NT2/D1 (cell line): ENCODE data around the gene SCARF2.

Experiments used
- DNase-seq: peaks from one replicate; pipeline ENCODE4 v3.0.0-alpha.2; 2011; ENCODE audit warnings: low read depth, low spot score
- H3K27me3 ChIP-seq: 2 replicates; pipeline ENCODE4 v1.6.0; 2011; ENCODE audit warnings: mild to moderate bottlenecking; ENCODE audit not compliant: insufficient read length, insufficient read depth
- H3K36me3 ChIP-seq: 2 replicates; pipeline ENCODE4 v1.6.1; 2011; ENCODE audit warnings: mild to moderate bottlenecking, low read length, mixed read lengths; ENCODE audit not compliant: insufficient read depth, insufficient read length
- H3K4me1 ChIP-seq: 2 replicates; pipeline ENCODE4 v1.5.1; 2011; ENCODE audit not compliant: insufficient read depth, insufficient read length
- H3K4me3 ChIP-seq: 2 replicates; pipeline ENCODE4 v1.5.1; 2011; ENCODE audit warnings: low read depth; ENCODE audit not compliant: insufficient read length
- H3K9ac ChIP-seq: 2 replicates; pipeline ENCODE4 v1.6.0; 2011; ENCODE audit warnings: low read depth; ENCODE audit not compliant: insufficient read length
- H3K9me3 ChIP-seq: 2 replicates; pipeline ENCODE4 v1.5.1; 2011; ENCODE audit warnings: mild to moderate bottlenecking, low read length; ENCODE audit not compliant: insufficient read depth
- SUZ12 ChIP-seq: IDR thresholded peaks from 2 replicates; pipeline ENCODE4 v1.6.1; 2011; ENCODE audit not compliant: insufficient read length, insufficient read depth; ENCODE audit errors: extremely low read depth
- YY1 ChIP-seq: IDR thresholded peaks from 2 replicates; pipeline ENCODE4 v1.6.1; 2011; ENCODE audit not compliant: insufficient read length, insufficient read depth
- ZNF274 ChIP-seq: IDR thresholded peaks from 2 replicates; pipeline ENCODE4 v1.6.1; 2011; ENCODE audit warnings: mild to moderate bottlenecking, low read depth, low read length

SCARF2 gene

GRCh38 chr22:20441631-20442484, 4.2 kb upstream of the SCARF2 start:
- no peak overlapping the region for H3K4me3 ChIP-seq
- H3K27me3 ChIP-seq = peaks cover 14% of the 10 kb centered on the region
- no peak for TF ChIP-seq ZNF274
- no peak for TF ChIP-seq SUZ12
- TF ChIP-seq YY1 = no peak
- H3K9me3 ChIP-seq = no peaks in the 10 kb centered on the region
- H3K36me3 ChIP-seq = peaks cover 12% of the 10 kb centered on the region
- peak overlapping the region; percentile 42 for H3K9ac ChIP-seq
- peaks cover 11% of the 10 kb centered on the region for H3K4me1 ChIP-seq
- no peak for DNase-seq

- H3K27me3 ChIP-seq = peaks cover 16% of the 10 kb centered on the region
Observed at GRCh38 chr22:20440637-20441591, 3.3 kb upstream of the SCARF2 start.

GRCh38 chr22:20439928-20440575, 2.4 kb upstream of the SCARF2 start:
- Histone ChIP-seq H3K9me3 (no peaks in the 10 kb centered on the region), H3K36me3 (peaks cover 8% of the 10 kb centered on the region), H3K27me3 (peaks cover 16% of the 10 kb centered on the region), H3K4me3 (no peak overlapping the region), H3K9ac (no peak overlapping the region), H3K4me1 (peaks cover 16% of the 10 kb centered on the region)
- no peak for TF ChIP-seq SUZ12
- TF ChIP-seq ZNF274 = no peak
- no peak for TF ChIP-seq YY1
- no peak for DNase-seq

More at GRCh38 chr22:20440637-20441591, 3.3 kb upstream of the SCARF2 start:
- Histone ChIP-seq H3K9me3 (no peaks in the 10 kb centered on the region), H3K4me3 (no peak overlapping the region), H3K9ac (no peak overlapping the region), H3K36me3 (peaks cover 5% of the 10 kb centered on the region), H3K4me1 (peaks cover 11% of the 10 kb centered on the region)
- no peak for TF ChIP-seq ZNF274
- no peak for TF ChIP-seq SUZ12
- TF ChIP-seq YY1 = no peak
- DNase-seq = no peak

GRCh38 chr22:20439556-20439927, 1.9 kb upstream of the SCARF2 start:
- Histone ChIP-seq H3K4me3 (no peak overlapping the region), H3K27me3 (peaks cover 16% of the 10 kb centered on the region), H3K9me3 (no peaks in the 10 kb centered on the region), H3K9ac (no peak overlapping the region), H3K4me1 (peaks cover 16% of the 10 kb centered on the region), H3K36me3 (peaks cover 12% of the 10 kb centered on the region)
- TF ChIP-seq ZNF274 (no peak), SUZ12 (no peak), YY1 (no peak)
- no peak for DNase-seq

GRCh38 chr22:20438678-20439492, 1.3 kb upstream of the SCARF2 start:
- peak overlapping the region; percentile 68 for H3K4me3 ChIP-seq
- no peaks in the 10 kb centered on the region for H3K9me3 ChIP-seq
- DNase-seq = no peak
- peak overlapping the region; percentile 91 for H3K9ac ChIP-seq
- H3K27me3 ChIP-seq = peaks cover 16% of the 10 kb centered on the region
- TF ChIP-seq SUZ12 = no peak
- no peak for TF ChIP-seq YY1
- TF ChIP-seq ZNF274 = no peak
- H3K4me1 ChIP-seq = peaks cover 16% of the 10 kb centered on the region
- peaks cover 15% of the 10 kb centered on the region for H3K36me3 ChIP-seq

- Histone ChIP-seq H3K4me1 (peaks cover 16% of the 10 kb centered on the region), H3K36me3 (peaks cover 18% of the 10 kb centered on the region), H3K4me3 (peak overlapping the region; percentile 68), H3K9me3 (no peaks in the 10 kb centered on the region), H3K9ac (peak overlapping the region; percentile 91), H3K27me3 (peaks cover 16% of the 10 kb centered on the region)
- TF ChIP-seq YY1 = no peak
- no peak for TF ChIP-seq SUZ12
- TF ChIP-seq ZNF274 = no peak
- DNase-seq = no peak
Observed at GRCh38 chr22:20438427-20438677, 727 bp upstream of the SCARF2 start.
